ENCODE results near the gene GOSR1.

DNA sequence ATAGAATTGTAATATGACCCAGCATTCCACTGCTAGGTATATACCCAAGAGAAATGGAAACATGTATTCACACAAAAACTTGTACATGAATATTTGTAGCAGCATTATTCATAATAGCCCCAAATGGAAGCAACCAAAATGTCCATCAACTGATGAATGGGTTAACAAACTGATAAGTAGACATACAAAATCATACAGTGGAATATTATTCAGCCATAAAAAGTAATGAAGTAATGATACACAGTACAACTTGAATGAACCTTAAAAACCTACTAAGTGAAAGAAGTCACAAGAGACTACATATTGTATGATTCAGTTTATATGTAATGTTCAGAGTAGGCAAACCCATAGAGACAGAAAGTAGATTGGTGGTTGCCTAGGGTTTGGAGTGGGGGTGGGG is 40.5 kb upstream of the GOSR1 start:
- TF ChIP-seq POLR2A (IDR thresholded peaks at IDR 0.05; ENCODE audit: low read depth, low read length) (no peak), POLR2AphosphoS5 (IDR thresholded peaks at IDR 0.05; ENCODE audit: insufficient read depth, low read depth, low read length) (no peak), FOS (IDR thresholded peaks at IDR 0.05; ENCODE audit: borderline replicate concordance, insufficient read depth, low read length) (no peak)
- TF ChIP-seq, protein P1, sequence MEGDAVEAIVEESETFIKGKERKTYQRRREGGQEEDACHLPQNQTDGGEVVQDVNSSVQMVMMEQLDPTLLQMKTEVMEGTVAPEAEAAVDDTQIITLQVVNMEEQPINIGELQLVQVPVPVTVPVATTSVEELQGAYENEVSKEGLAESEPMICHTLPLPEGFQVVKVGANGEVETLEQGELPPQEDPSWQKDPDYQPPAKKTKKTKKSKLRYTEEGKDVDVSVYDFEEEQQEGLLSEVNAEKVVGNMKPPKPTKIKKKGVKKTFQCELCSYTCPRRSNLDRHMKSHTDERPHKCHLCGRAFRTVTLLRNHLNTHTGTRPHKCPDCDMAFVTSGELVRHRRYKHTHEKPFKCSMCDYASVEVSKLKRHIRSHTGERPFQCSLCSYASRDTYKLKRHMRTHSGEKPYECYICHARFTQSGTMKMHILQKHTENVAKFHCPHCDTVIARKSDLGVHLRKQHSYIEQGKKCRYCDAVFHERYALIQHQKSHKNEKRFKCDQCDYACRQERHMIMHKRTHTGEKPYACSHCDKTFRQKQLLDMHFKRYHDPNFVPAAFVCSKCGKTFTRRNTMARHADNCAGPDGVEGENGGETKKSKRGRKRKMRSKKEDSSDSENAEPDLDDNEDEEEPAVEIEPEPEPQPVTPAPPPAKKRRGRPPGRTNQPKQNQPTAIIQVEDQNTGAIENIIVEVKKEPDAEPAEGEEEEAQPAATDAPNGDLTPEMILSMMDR (IDR thresholded peaks at IDR 0.05; ENCODE audit: extremely low read depth in 1 of 2, insufficient read depth in 1 of 2, low read depth in 1 of 2, low read length in 2 of 2): no peak
- TF ChIP-seq, protein P2, sequence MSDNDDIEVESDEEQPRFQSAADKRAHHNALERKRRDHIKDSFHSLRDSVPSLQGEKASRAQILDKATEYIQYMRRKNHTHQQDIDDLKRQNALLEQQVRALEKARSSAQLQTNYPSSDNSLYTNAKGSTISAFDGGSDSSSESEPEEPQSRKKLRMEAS (IDR thresholded peaks at IDR 0.05; ENCODE audit: insufficient read depth, insufficient read length): no peak
